SK-N-SH treated with all-trans-retinoic acid at 6 μM for 48 hours (cell line): ENCODE results near the gene PHF20.
"Not testable (repeated sequence)": the region's sequence is repeated elsewhere in the genome, so short reads cannot be mapped to it uniquely, and the experiment has no call there.

Experiments
- ATAC-seq: fragments of 200-7000 bp; cut with Tn5 transposase; 3 replicates; pipeline ENCODE4 v1.9.1; 2020; ENCODE audit warnings: mild to moderate bottlenecking, moderate library complexity
- ARNTL ChIP-seq: fragments of 450-650 bp; formaldehyde crosslinking; IDR thresholded peaks from 2 replicates; pipeline ENCODE4 v1.5.0; 2020; ENCODE audit warnings: low read depth, mild to moderate bottlenecking, moderate library complexity, borderline replicate concordance
- BACH2 ChIP-seq: fragments of 250-450 bp; sonication (Bioruptor Pico); IDR thresholded peaks from 2 replicates; pipeline ENCODE4 v1.9.0; 2021; ENCODE audit warnings: mild to moderate bottlenecking, borderline replicate concordance
- CREB5 ChIP-seq: fragments of 250-450 bp; sonication (Bioruptor Pico); IDR thresholded peaks from 2 replicates; pipeline ENCODE4 v1.5.1; 2020; ENCODE audit warnings: low read depth, mild to moderate bottlenecking, moderate library complexity
- CSRNP3 ChIP-seq: fragments of 250-450 bp; sonication (Bioruptor Pico); IDR thresholded peaks from 2 replicates; pipeline ENCODE4 v1.5.1; 2021; ENCODE audit warnings: mild to moderate bottlenecking, moderate library complexity
- ESRRG ChIP-seq: fragments of 250-450 bp; sonication (Bioruptor Pico); IDR thresholded peaks from 2 replicates; pipeline ENCODE4 v1.6.1; 2021; ENCODE audit warnings: mild to moderate bottlenecking
- GLIS3 ChIP-seq: fragments of 250-450 bp; sonication (Bioruptor Pico); IDR thresholded peaks from 2 replicates; pipeline ENCODE4 v1.5.0; 2020; ENCODE audit warnings: mild to moderate bottlenecking, moderate library complexity
- ISL1 ChIP-seq: fragments of 250-450 bp; sonication (Bioruptor Pico); IDR thresholded peaks from 2 replicates; pipeline ENCODE4 v2.1.2; 2022; ENCODE audit warnings: mild to moderate bottlenecking, moderate library complexity
- OSR1 ChIP-seq: fragments of 250-450 bp; sonication (Bioruptor Pico); IDR thresholded peaks from 2 replicates; pipeline ENCODE4 v1.8.0; 2022; ENCODE audit warnings: moderate library complexity, mild to moderate bottlenecking, inconsistent platforms
- PATZ1 ChIP-seq: fragments of 250-450 bp; sonication (Bioruptor Pico); IDR thresholded peaks from 2 replicates; pipeline ENCODE4 v1.8.0; 2020; ENCODE audit warnings: mild to moderate bottlenecking, moderate library complexity, borderline replicate concordance
- POU6F1 ChIP-seq: fragments of 250-450 bp; sonication (Bioruptor Pico); IDR thresholded peaks from 2 replicates; pipeline ENCODE4 v1.8.0; 2021; ENCODE audit warnings: low read depth, mild to moderate bottlenecking, moderate library complexity, borderline replicate concordance
- PPARA ChIP-seq: fragments of 250-450 bp; sonication (Bioruptor Pico); IDR thresholded peaks from 2 replicates; pipeline ENCODE4 v1.5.0; 2020; ENCODE audit warnings: mild to moderate bottlenecking, borderline replicate concordance
- RARB ChIP-seq: fragments of 250-450 bp; sonication (Bioruptor Pico); IDR thresholded peaks from 2 replicates; pipeline ENCODE4 v1.8.0; 2021; ENCODE audit warnings: mild to moderate bottlenecking, moderate library complexity
- SNAI2 ChIP-seq: fragments of 250-450 bp; sonication (Bioruptor Pico); IDR thresholded peaks from 2 replicates; pipeline ENCODE4 v1.5.0; 2020; ENCODE audit warnings: mild to moderate bottlenecking, moderate library complexity
- TCF4 ChIP-seq: fragments of 250-450 bp; sonication (Bioruptor Pico); IDR thresholded peaks from 2 replicates; pipeline ENCODE4 v1.8.0; 2021; ENCODE audit warnings: mild to moderate bottlenecking, moderate library complexity, borderline replicate concordance
- TOX ChIP-seq: fragments of 250-450 bp; sonication (Bioruptor Pico); IDR thresholded peaks from 2 replicates; pipeline ENCODE4 v1.8.0; 2021; ENCODE audit warnings: mild to moderate bottlenecking, moderate library complexity, borderline replicate concordance
- TSHZ2 ChIP-seq: fragments of 250-450 bp; sonication (Bioruptor Pico); IDR thresholded peaks from 2 replicates; pipeline ENCODE4 v1.5.0; 2020; ENCODE audit warnings: mild to moderate bottlenecking, moderate library complexity
- ZC3H10 ChIP-seq: fragments of 250-450 bp; sonication (Bioruptor Pico); IDR thresholded peaks from 2 replicates; pipeline ENCODE4 v1.5.1; 2021; ENCODE audit warnings: mild to moderate bottlenecking, moderate library complexity
- ZFP3 ChIP-seq: fragments of 250-450 bp; sonication (Bioruptor Pico); IDR thresholded peaks from 2 replicates; pipeline ENCODE4 v1.5.0; 2020; ENCODE audit warnings: mild to moderate bottlenecking, moderate library complexity
- ZNF565 ChIP-seq: fragments of 450-650 bp; formaldehyde crosslinking; conservative IDR thresholded peaks from 2 replicates; pipeline ENCODE4 v1.5.0; 2020; ENCODE audit warnings: low read depth, mild to moderate bottlenecking, moderate library complexity
- ZNF8 ChIP-seq: fragments of 450-650 bp; formaldehyde crosslinking; IDR thresholded peaks from 2 replicates; pipeline ENCODE4 v1.5.0; 2020; ENCODE audit warnings: mild to moderate bottlenecking, moderate library complexity

Gene PHF20

GRCh38 chr20:35891375-35891774, 119.6 kb downstream of the PHF20 start:
- TF ChIP-seq RARB (CRISPR knock-in tag) (no peak), SNAI2 (no peak), ISL1 (no peak)
- TF ChIP-seq, all 23 proteins: peak for 0
- no peak for ATAC-seq

GRCh38 chr20:35892871-35893270, 121.1 kb downstream of the PHF20 start:
- no peak for TF ChIP-seq ESRRG (CRISPR knock-in tag)

GRCh38 chr20:35893942-35894341, 122.1 kb downstream of the PHF20 start:
- ATAC-seq, result no peak
- TF ChIP-seq CREB5 (CRISPR knock-in tag), result no peak
- no peak for TF ChIP-seq TSHZ2 (CRISPR knock-in tag)
- no peak for TF ChIP-seq OSR1 (CRISPR knock-in tag)
- TF ChIP-seq PATZ1 (CRISPR knock-in tag), result no peak
- no peak for TF ChIP-seq BACH2 (CRISPR knock-in tag)
- TF ChIP-seq PPARA, result no peak
- no peak for TF ChIP-seq SNAI2
- no peak for TF ChIP-seq ZC3H10
- no peak for TF ChIP-seq TOX (CRISPR knock-in tag)
- TF ChIP-seq ISL1, result no peak
- TF ChIP-seq ZNF8 (CRISPR knock-in tag), result no peak

More at GRCh38 chr20:35892871-35893270, 121.1 kb downstream of the PHF20 start:
- no peak for ATAC-seq

- ATAC-seq, result not testable (repeated sequence)
Measured at GRCh38 chr20:35895516-35895915, 123.7 kb downstream of the PHF20 start.

- no peak for ATAC-seq
- TF ChIP-seq ZC3H10 (no peak), GLIS3 (CRISPR knock-in tag) (no peak), ZFP3 (CRISPR knock-in tag) (no peak), SNAI2 (no peak), ISL1 (no peak), ZNF8 (CRISPR knock-in tag) (no peak), CSRNP3 (CRISPR knock-in tag) (no peak), PATZ1 (CRISPR knock-in tag) (no peak), ZNF565 (CRISPR knock-in tag) (no peak), CREB5 (CRISPR knock-in tag) (no peak), TOX (CRISPR knock-in tag) (no peak), TCF4 (CRISPR knock-in tag) (no peak), OSR1 (CRISPR knock-in tag) (no peak), POU6F1 (no peak), RARB (CRISPR knock-in tag) (no peak), ARNTL (CRISPR knock-in tag) (no peak)
Measured at GRCh38 chr20:35899064-35899463, 127.2 kb downstream of the PHF20 start.
